Activated CD4-positive, CD25-positive, alpha-beta regulatory T cell treated with anti-CD3 and anti-CD28 coated beads, Interleukin-2, amount 50 U/mL, for 24 hours (primary cell): ENCODE data around the gene SLC35B4.

ENCODE experiments used
- ATAC-seq, 2 donors: fragments of 150-1000 bp; cut with Tn5 transposase; one replicate each; pipeline ENCODE4 v1.10.0; 2021; ENCODE audit warnings: mild to moderate bottlenecking in 1 of 2, moderate library complexity in 1 of 2

Gene SLC35B4

GRCh38 chr7:134289841-134290240 is 26.9 kb downstream of the SLC35B4 start:
- ATAC-seq: no peak

GRCh38 chr7:134289423-134289822 is 27.3 kb downstream of the SLC35B4 start:
- no peak for ATAC-seq

GRCh38 chr7:134287916-134288659 is 28.6 kb downstream of the SLC35B4 start:
- no peak for ATAC-seq

DNA sequence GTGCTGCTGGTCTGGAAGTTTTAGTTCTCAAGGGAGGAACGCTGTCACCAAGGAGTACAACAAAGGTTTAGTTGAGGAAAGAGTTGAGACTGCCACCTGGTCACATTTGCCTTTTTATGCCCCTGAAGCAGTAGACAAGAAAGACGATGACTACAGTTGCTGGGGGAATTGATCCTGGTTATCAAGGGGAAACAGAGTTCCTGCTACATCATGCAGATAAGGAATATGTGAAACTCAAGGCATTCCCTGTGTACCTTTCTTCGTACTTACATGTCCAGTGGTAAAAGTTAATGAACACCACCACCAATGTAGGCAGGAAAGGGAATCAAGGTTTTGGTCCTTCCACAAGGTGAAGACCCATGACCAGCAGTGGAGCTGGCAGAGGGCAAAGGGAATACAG is 31.8 kb downstream of the SLC35B4 start:
- no peak for ATAC-seq

DNA sequence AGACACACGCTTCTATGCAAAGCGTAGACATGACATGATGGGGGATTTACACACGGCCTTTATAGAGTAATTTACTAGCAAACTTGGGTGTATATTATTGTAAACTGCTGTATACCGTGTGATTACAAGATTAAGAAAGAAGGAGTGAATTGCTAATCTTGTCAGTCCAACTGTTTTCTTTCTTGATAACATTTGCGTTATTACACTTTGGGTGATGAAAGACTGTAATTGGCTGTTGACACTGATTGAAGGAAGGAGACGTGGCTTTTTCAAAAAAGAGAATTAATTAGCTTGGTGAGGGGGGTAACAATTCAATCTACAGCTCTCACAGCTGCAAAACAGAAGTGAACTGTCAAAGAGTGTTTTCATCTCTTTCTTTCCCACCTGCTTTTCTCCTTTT is 32.7 kb downstream of the SLC35B4 start:
- ATAC-seq: no peak

GRCh38 chr7:134280508-134280907 is 36.2 kb downstream of the SLC35B4 start:
- no peak for ATAC-seq

DNA sequence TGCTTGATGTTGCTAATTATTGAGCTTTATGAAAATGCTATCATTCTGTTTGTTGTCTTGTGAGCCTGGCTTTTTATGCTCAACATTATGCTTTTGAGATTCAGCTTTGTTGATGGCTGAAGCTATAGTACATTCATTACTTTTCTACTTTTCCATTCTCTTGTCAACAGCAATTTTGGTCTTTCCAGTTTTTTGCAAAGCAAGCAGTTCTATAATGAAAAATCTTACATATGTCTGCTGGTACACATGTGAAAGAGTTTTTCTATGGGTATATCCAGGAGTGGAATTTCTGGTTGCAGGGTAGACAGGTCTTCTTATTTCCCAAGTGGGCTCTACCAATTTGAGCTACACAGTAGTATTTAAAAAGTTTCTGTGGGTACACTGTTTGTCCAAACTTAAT is 36.8 kb downstream of the SLC35B4 start:
- ATAC-seq: no peak

GRCh38 chr7:134279336-134279735 is 37.4 kb downstream of the SLC35B4 start:
- ATAC-seq: no peak

DNA sequence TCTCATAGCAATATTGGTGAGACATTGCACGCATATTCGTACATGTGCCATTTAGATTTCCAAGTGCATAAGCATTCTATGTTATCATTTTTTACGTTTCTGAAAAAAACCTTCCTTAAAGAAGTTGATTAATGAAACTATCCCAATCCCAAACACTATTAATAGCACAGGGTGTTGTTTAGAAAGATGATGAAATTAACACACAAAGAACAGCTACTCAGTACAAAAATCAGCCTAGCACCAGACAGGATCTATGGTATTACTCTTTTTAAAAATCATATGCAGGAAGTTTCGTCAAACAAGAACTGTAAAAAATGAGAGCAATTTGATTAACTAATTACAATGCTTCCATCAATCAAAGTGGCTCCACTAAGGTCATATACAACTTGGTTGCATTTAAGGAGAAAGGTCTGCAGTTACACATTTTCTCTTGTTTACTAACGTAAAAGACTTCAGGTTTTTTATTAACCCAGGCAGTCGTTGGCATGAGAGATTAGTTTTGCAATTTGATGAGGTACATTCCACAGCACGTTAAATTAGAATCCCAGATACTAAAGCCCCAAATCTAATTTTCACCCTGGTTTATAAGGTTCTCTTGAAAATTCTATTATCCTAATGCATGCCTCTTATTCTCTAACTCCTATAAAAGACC is 38.1 kb downstream of the SLC35B4 start:
- ATAC-seq: no peak

- ATAC-seq: no peak
Observed at GRCh38 chr7:134276951-134277350, 39.8 kb downstream of the SLC35B4 start.

- no peak for ATAC-seq
Observed at GRCh38 chr7:134262322-134262721, 54.4 kb downstream of the SLC35B4 start.

DNA sequence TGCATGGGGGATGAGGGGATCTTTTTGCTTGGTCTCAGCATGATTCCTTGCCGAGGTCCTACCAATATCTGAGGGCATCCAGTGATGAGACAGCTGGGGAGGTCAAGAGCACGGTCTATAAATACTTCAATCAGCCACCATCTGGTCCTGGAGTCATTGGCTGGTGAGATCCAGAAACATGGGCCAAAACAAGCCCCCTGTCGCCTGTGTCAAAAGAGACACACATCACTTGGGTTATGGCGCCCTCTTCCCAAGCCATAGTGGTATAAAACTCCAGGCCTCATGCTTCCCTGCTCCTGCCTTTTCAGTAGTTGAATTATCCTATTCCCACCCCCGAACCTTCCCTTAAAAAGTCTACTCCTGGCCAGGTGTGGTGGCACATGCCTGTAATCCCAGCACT is 60.9 kb downstream of the SLC35B4 start:
- ATAC-seq: no peak

- ATAC-seq: no peak
Observed at GRCh38 chr7:134254311-134254710, 62.4 kb downstream of the SLC35B4 start.

DNA sequence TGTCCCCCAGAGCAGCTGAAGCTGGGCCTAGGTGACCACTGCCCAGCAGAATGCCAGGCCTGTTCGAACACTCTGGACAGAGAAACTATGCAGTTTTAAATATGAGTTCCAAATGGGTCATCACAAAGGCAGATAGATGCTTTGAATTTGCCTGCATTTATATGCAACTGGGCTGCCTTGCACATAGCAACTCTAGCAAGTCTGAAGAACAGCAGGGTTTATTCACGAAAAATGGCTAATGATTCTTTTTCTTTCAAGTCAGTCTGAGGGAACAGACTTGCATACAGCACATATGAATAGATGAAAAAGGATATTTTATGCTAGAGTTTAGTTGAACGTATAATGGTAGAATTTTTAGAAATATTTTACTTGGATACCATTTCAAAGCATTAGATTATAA is 68.5 kb downstream of the SLC35B4 start:
- ATAC-seq: no peak

DNA sequence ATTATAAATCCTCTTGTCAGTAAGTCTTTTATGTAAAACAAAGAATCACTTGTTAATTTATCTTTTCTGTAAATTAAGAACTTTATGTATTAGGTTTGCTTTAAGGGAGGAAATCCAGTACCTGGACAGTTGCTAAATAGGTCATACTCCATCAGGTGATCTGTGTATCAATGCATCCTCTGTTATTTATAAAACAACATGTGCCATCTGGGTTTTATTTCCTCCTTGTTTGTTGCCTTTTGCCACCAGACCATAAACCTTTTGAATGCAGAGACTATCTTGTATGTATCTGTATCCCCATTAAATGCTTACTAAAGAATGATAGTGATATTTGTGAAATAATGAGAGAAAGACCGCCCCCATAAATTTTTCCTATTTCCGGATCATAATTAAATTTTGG is 70.0 kb downstream of the SLC35B4 start:
- no peak for ATAC-seq

DNA sequence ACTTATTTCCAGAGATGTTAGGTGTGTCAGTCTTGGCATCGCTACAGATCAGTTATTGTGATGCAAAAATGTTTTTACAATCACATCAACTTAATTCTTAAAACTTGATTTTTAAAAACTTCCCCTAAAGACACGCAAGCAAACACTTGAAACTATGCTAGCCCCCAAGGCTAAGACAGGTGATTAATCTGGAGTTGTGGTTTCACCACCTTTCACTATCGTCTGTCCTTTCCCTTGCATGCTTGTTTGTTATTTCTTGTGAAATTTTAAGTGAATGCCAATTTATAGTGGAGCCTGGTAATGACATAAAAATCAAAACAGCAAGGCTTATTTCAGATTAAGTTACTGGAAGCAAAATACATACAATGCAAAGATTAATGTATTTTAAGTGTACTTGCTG is 70.4 kb downstream of the SLC35B4 start:
- ATAC-seq: no peak

DNA sequence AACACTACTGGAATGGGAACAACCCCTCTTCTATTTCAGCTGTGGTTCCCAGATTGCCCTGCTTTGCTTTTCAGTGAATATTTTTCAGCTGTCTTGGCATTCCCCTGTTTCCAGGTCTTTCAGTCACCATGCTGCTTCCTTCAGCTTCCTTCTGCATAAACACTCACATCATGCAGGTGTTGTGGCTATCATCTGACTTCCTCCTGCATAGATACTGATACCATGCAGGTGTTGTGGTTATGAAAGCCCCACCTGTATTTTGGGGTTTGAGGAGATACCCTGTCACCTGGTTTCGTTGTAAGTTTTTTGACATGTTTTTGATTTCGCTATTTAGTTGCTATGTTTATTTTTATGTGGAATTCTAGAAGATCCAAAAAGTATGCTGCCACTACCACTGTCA is 71.5 kb downstream of the SLC35B4 start:
- ATAC-seq: no peak
